NB4 (cell line): ENCODE measurements around the gene PRSS8.

Experiments
- POLR2A ChIP-seq: IDR thresholded peaks from 2 replicates; pipeline ENCODE4 v1.6.1; 2011; ENCODE audit warnings: mild to moderate bottlenecking; ENCODE audit not compliant: insufficient read length; ENCODE audit errors: extremely low read depth
- TF ChIP-seq, protein P1 (sequence below): IDR thresholded peaks from one replicate; pipeline ENCODE4 v1.5.1; 2012; ENCODE audit warnings: low read depth, low read length

DNA sequence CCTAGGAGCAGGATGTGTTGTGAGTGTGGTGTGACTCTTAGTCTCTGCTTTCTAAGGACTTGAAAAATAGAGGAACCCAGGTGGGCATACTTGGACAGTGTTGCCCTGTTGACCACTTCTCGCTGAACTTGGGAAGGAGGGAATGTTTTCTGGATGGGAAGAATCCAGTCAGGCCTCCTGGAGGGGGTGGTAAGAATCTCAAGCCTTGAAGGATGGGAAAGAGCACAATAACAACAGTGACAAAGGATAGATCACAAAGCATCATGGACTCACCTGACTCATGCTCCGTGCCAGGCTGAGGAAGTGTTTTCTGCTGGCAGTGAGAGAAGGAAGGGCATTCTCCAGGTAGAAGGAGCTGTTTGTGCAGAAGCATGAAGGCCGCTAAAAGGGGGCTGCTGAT lies 9.7 kb downstream of the PRSS8 start:
- TF ChIP-seq, protein P1, sequence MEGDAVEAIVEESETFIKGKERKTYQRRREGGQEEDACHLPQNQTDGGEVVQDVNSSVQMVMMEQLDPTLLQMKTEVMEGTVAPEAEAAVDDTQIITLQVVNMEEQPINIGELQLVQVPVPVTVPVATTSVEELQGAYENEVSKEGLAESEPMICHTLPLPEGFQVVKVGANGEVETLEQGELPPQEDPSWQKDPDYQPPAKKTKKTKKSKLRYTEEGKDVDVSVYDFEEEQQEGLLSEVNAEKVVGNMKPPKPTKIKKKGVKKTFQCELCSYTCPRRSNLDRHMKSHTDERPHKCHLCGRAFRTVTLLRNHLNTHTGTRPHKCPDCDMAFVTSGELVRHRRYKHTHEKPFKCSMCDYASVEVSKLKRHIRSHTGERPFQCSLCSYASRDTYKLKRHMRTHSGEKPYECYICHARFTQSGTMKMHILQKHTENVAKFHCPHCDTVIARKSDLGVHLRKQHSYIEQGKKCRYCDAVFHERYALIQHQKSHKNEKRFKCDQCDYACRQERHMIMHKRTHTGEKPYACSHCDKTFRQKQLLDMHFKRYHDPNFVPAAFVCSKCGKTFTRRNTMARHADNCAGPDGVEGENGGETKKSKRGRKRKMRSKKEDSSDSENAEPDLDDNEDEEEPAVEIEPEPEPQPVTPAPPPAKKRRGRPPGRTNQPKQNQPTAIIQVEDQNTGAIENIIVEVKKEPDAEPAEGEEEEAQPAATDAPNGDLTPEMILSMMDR = no peak
- no peak for TF ChIP-seq POLR2A
